ENCODE measurements around the gene BAZ1A. TPM values are rescaled to one million over a fixed set of nuclear protein-coding genes. Genes with fewer than 3 reads are reported as not detected.

Gene BAZ1A
- total and polyA plus RNA-seq, 9 of the 15 experiments (the other 6 are each of a cell fraction or from before 2014, with no cell fraction given), result 22.0 to 71.2 (median 39.1) TPM

DNA sequence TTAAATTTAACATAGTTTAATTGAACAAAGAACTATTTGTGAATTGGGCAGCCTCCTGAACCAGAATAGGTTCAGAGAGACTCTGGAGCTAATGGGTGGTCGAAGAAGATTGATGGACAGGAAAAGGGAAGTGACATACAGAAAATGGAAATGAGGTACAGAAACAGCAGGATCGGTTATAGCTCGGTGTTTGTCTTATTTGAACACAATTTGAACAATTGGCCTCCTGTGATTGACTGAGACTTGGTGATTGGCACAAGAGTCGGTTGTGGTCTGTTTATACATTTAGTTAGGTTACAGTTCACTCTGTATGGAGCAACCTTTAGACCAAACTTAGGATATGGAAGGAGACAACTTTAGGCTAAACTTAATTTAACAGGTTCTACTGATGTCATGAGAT, 142.4 kb downstream of the BAZ1A start:
- H2AFZ ChIP-seq (ENCODE audit: low read depth, low read length), result 0 out of 2 replicates have a peak overlapping the region, but pooled peaks have one; percentile 14
- ChIA-PET POLR2A (no interaction called here), CTCF (ENCODE audit: low intra/inter-chr PET ratio) (no interaction called here)
- ATAC-seq, result no peak
- no peak overlapping the region for H3K27ac ChIP-seq (ENCODE audit: extremely low read depth, low read depth, low read length)
- in situ Hi-C loops (cut with MboI), result no loop called here
- no peaks in the 10 kb centered on the region for H3K9me3 ChIP-seq (replicated peaks; ENCODE audit: control insufficient read depth, insufficient read depth, low read depth, low read length)
- no peak overlapping the region for H3K9ac ChIP-seq (ENCODE audit: insufficient read depth in 1 of 2, low read depth in 2 of 2, low read length in 2 of 2)
- intact Hi-C loops (cut with micrococcal nuclease), result no loop called here
- H3K27me3 ChIP-seq (ENCODE audit: control insufficient read depth in 2 of 2, insufficient read depth in 2 of 2, low read length in 2 of 2), result no peaks in the 10 kb centered on the region
- no peak overlapping the region for H3K4me3 ChIP-seq
- TF ChIP-seq, protein P1, sequence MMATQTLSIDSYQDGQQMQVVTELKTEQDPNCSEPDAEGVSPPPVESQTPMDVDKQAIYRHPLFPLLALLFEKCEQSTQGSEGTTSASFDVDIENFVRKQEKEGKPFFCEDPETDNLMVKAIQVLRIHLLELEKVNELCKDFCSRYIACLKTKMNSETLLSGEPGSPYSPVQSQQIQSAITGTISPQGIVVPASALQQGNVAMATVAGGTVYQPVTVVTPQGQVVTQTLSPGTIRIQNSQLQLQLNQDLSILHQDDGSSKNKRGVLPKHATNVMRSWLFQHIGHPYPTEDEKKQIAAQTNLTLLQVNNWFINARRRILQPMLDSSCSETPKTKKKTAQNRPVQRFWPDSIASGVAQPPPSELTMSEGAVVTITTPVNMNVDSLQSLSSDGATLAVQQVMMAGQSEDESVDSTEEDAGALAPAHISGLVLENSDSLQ (IDR thresholded peaks at IDR 0.05), result peak; percentile 37
- TF ChIP-seq, protein P2, sequence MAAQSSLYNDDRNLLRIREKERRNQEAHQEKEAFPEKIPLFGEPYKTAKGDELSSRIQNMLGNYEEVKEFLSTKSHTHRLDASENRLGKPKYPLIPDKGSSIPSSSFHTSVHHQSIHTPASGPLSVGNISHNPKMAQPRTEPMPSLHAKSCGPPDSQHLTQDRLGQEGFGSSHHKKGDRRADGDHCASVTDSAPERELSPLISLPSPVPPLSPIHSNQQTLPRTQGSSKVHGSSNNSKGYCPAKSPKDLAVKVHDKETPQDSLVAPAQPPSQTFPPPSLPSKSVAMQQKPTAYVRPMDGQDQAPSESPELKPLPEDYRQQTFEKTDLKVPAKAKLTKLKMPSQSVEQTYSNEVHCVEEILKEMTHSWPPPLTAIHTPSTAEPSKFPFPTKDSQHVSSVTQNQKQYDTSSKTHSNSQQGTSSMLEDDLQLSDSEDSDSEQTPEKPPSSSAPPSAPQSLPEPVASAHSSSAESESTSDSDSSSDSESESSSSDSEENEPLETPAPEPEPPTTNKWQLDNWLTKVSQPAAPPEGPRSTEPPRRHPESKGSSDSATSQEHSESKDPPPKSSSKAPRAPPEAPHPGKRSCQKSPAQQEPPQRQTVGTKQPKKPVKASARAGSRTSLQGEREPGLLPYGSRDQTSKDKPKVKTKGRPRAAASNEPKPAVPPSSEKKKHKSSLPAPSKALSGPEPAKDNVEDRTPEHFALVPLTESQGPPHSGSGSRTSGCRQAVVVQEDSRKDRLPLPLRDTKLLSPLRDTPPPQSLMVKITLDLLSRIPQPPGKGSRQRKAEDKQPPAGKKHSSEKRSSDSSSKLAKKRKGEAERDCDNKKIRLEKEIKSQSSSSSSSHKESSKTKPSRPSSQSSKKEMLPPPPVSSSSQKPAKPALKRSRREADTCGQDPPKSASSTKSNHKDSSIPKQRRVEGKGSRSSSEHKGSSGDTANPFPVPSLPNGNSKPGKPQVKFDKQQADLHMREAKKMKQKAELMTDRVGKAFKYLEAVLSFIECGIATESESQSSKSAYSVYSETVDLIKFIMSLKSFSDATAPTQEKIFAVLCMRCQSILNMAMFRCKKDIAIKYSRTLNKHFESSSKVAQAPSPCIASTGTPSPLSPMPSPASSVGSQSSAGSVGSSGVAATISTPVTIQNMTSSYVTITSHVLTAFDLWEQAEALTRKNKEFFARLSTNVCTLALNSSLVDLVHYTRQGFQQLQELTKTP (IDR thresholded peaks at IDR 0.05; ENCODE audit: low read depth in 1 of 2, partially characterized antibody in 2 of 2), result no peak
- TF ChIP-seq FIP1L1 (IDR thresholded peaks at IDR 0.05; ENCODE audit: low read depth, low read length, poor library complexity, severe bottlenecking), result no peak
- no peak for TF ChIP-seq RBM22 (IDR thresholded peaks at IDR 0.05; ENCODE audit: low read depth, low read length, poor library complexity, severe bottlenecking)
- no peak for TF ChIP-seq GABPB2 (CRISPR knock-in tag; conservative IDR thresholded peaks at IDR 0.05)
- TF ChIP-seq ZNF75A (CRISPR knock-in tag; IDR thresholded peaks at IDR 0.05), result no peak
- TF ChIP-seq, protein P3, sequence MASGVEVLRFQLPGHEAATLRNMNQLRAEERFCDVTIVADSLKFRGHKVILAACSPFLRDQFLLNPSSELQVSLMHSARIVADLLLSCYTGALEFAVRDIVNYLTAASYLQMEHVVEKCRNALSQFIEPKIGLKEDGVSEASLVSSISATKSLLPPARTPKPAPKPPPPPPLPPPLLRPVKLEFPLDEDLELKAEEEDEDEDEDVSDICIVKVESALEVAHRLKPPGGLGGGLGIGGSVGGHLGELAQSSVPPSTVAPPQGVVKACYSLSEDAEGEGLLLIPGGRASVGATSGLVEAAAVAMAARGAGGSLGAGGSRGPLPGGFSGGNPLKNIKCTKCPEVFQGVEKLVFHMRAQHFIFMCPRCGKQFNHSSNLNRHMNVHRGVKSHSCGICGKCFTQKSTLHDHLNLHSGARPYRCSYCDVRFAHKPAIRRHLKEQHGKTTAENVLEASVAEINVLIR (CRISPR knock-in tag; IDR thresholded peaks at IDR 0.05), result no peak
- no peak for TF ChIP-seq TARDBP (IDR thresholded peaks at IDR 0.05)
- TF ChIP-seq SPI1 (IDR thresholded peaks at IDR 0.05; ENCODE audit: borderline replicate concordance, low read depth, low read length), result peak; percentile 55; the same call in 1 of the 2 replicates
- no peak for TF ChIP-seq KDM5B (IDR thresholded peaks at IDR 0.05; ENCODE audit: insufficient replicate concordance, low read depth, low read length)
- TF ChIP-seq ZNF431 (CRISPR knock-in tag; IDR thresholded peaks at IDR 0.05), result no peak
- TF ChIP-seq ATF1 (CRISPR knock-in tag; IDR thresholded peaks at IDR 0.05), result no peak
- TF ChIP-seq ATF1 (tag; IDR thresholded peaks at IDR 0.05), result no peak
- H3K9me1 ChIP-seq (ENCODE audit: control insufficient read depth, insufficient read depth, low read length), result no peaks in the 10 kb centered on the region
- FAIRE-seq, result no peak
- no peak for DNase-seq (ENCODE audit: extremely low read depth in 1 of 4, low spot score in 3 of 4)
- no peaks in the 10 kb centered on the region for H3K36me3 ChIP-seq (ENCODE audit: control insufficient read depth, insufficient read depth, low read length)
- no TSS peak for BruUV-seq (replicated peaks)
- no peak overlapping the region for H3K4me2 ChIP-seq (ENCODE audit: insufficient read depth, low read length)
- no peaks in the 10 kb centered on the region for H3K79me2 ChIP-seq (ENCODE audit: control insufficient read depth, insufficient read depth, low read length)
- WGBS (ENCODE audit: insufficient coverage, low coverage, missing lambda C conversion rate), result 9% methylated on average over 4 of the region's 4 CpGs
- no peaks in the 10 kb centered on the region for H3K4me1 ChIP-seq (replicated peaks in 1 of 2; ENCODE audit: control insufficient read depth in 2 of 2, insufficient read depth in 2 of 2, low read length in 2 of 2)
- H4K20me1 ChIP-seq (replicated peaks; ENCODE audit: control insufficient read depth, insufficient read depth, low read length), result no peaks in the 10 kb centered on the region
